ENCODE results near the gene ALDH9A1. TPM values are rescaled to one million over a fixed set of nuclear protein-coding genes. Genes with fewer than 3 reads are reported as not detected.

The ALDH9A1 gene
- total and polyA plus RNA-seq, 10 of the 15 experiments (the other 5 are each of a cell fraction or from before 2014, with no cell fraction given), result 25.7 to 106 (median 36.3) TPM

GRCh38 chr1:165688046-165688445, 10.3 kb downstream of the ALDH9A1 start:
- no peaks in the 10 kb centered on the region; the same call in 2 of the 3 replicates for H3K9me3 ChIP-seq (replicated peaks; ENCODE audit: control insufficient read depth, insufficient read depth, low read length)
- H3K36me3 ChIP-seq (ENCODE audit: control insufficient read depth in 2 of 2, insufficient read depth in 2 of 2, low read length in 1 of 2), result peaks cover 0 to 20% of the 10 kb centered on the region in 2 experiments; a peak in 1 of 4 replicates
- peaks cover 10% of the 10 kb centered on the region for H3K4me1 ChIP-seq (ENCODE audit: control insufficient read depth, insufficient read depth, low read length)
- FAIRE-seq, result no peak
- ChIA-PET RAD21 (ENCODE audit: unreplicated experiment) (interaction anchor here (1.3 kb wide), 1 partner anchor 82 kb away, joined by 3 read pairs; no protein-coding TSS in a partner anchor), SMC1A (ENCODE audit: uncharacterized antibody, unreplicated experiment) (interaction anchor here (1.7 kb wide), 1 partner anchor 33 kb away, joined by 3 read pairs; no protein-coding TSS in a partner anchor), CTCF (interaction anchor here (5.1 kb wide), 1 partner anchor 10 kb away, joined by 50 read pairs; the partner anchor contains the start of gene ALDH9A1), POLR2A (no interaction called here)
- H3K4me2 ChIP-seq (ENCODE audit: control insufficient read depth, insufficient read depth), result no peak overlapping the region
- no peak overlapping the region for H2AFZ ChIP-seq (ENCODE audit: control insufficient read depth, low read depth, low read length)
- 92% methylated on average over 5 of the region's 5 CpGs for WGBS (ENCODE audit: insufficient coverage, insufficient replicate concordance, low lambda C conversion rate, missing lambda C conversion rate)
- no peaks in the 10 kb centered on the region for H3K27me3 ChIP-seq (replicated peaks in 1 of 2; ENCODE audit: control insufficient read depth in 2 of 2, insufficient read depth in 2 of 2, low read length in 1 of 2)
- DNase-seq (ENCODE audit: low read depth, low spot score), result no peak
- no TSS peak for BruUV-seq (replicated peaks)
- H4K20me1 ChIP-seq (ENCODE audit: control insufficient read depth, insufficient read depth), result no peaks in the 10 kb centered on the region
- H3K27ac ChIP-seq (ENCODE audit: control insufficient read depth, insufficient read depth), result no peak overlapping the region
- H3K9ac ChIP-seq (ENCODE audit: control insufficient read depth, insufficient read depth, low read length), result no peak overlapping the region
- H3K4me3 ChIP-seq, result no peak overlapping the region
- peaks cover 18% of the 10 kb centered on the region for H3K79me2 ChIP-seq (ENCODE audit: control insufficient read depth, insufficient read depth, low read length)
- in situ Hi-C loops (cut with MboI), result no loop called here
- no peak for ATAC-seq
- no peak for TF ChIP-seq YBX1 (IDR thresholded peaks at IDR 0.05)
- no peak for TF ChIP-seq NFXL1 (IDR thresholded peaks at IDR 0.05; ENCODE audit: borderline replicate concordance)
- TF ChIP-seq REST (IDR thresholded peaks at IDR 0.05; ENCODE audit: low read depth, low read length), result no peak
- no peak for TF ChIP-seq IRF3 (IDR thresholded peaks at IDR 0.05)
- no peak for TF ChIP-seq NR2F1 (conservative IDR thresholded peaks at IDR 0.05)
- no peak for TF ChIP-seq CREB1 (IDR thresholded peaks at IDR 0.05; ENCODE audit: low read depth)
- no peak for TF ChIP-seq FOS (IDR thresholded peaks at IDR 0.05; ENCODE audit: borderline replicate concordance, extremely low read depth, insufficient read length)
- no peak for TF ChIP-seq PAX5 (IDR thresholded peaks at IDR 0.05; ENCODE audit: borderline replicate concordance, low read depth, low read length)
- no peak for TF ChIP-seq SIX5 (IDR thresholded peaks at IDR 0.05; ENCODE audit: low read depth, low read length, severe bottlenecking)
- no peak for TF ChIP-seq MAX (IDR thresholded peaks at IDR 0.05; ENCODE audit: low read depth, low read length)
- TF ChIP-seq BHLHE40 (IDR thresholded peaks at IDR 0.05; ENCODE audit: borderline replicate concordance in 1 of 2, low read depth in 2 of 2, low read length in 1 of 2), result no peak
- TF ChIP-seq ELK1 (IDR thresholded peaks at IDR 0.05; ENCODE audit: low read depth, low read length), result no peak
- no peak for TF ChIP-seq BACH1 (IDR thresholded peaks at IDR 0.05; ENCODE audit: borderline replicate concordance)
- TF ChIP-seq NFIC (IDR thresholded peaks at IDR 0.05; ENCODE audit: low read depth, low read length), result no peak
- TF ChIP-seq POLR2A (IDR thresholded peaks at IDR 0.05; ENCODE audit: low read depth, low read length), result no peak
- TF ChIP-seq EP300 (IDR thresholded peaks at IDR 0.05; ENCODE audit: borderline replicate concordance in 1 of 2, control insufficient read depth in 1 of 2, low read depth in 2 of 2, low read length in 2 of 2), result no peak
- TF ChIP-seq MYB (IDR thresholded peaks at IDR 0.05; ENCODE audit: borderline replicate concordance, low read depth, low read length), result no peak
- intact Hi-C loops (cut with micrococcal nuclease; ENCODE audit: unreplicated experiment), result no loop called here

All from GM12878 (cell line).